Measurements from ENCODE around the gene VSIG4.
"Not testable (repeated sequence)": the region's sequence is repeated elsewhere in the genome, so short reads cannot be mapped to it uniquely, and the experiment has no call there.

Gene VSIG4

DNA sequence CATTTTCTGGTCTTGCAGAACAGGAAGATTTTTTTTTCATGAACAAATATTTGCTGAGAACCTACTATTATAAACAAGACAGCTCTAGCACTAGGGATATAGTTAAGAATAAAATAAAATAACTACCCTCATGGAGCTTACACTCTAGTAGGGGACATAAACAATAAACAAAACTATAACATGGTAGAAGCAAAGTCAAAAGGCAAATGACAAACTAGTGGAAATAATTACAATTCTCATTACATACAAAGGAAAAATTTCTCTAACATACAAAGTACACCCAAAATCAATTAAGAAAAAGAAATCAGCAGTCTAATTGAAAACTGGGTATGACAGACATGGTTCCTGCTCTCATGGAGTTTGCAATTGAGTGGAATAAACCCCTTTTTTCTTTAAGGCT lies 32.0 kb downstream of the VSIG4 start:
- no peak for DNase-seq

DNA sequence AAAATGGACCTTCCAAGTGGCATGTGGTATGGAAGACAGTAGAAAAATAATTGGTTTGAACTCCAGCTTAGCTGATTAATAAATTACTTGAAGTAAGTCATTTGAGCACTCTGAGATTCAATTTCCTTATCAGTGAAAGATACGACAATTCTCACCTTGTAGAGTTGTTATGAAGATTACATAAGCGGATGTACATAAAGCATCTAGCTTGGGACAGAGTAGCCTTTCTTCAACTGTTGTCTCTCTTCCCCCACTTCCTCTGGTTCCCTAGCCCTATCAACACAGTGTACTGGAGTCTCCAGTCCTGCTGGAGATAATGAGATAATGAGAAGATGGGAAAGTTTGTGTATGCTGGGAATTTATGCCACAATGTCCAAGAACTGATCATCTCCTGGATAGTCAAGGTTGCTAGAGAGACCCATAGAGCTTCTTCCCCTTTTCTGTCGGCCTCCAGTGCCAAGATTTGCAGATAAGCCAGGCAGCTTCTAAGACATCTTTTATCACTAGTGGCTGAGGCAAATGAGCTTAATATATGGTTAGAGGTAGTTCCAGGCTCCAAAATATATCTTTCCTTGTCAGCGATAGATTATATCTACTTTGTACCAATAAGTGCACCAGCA lies 33.9 kb downstream of the VSIG4 start:
- no peak for DNase-seq

DNA sequence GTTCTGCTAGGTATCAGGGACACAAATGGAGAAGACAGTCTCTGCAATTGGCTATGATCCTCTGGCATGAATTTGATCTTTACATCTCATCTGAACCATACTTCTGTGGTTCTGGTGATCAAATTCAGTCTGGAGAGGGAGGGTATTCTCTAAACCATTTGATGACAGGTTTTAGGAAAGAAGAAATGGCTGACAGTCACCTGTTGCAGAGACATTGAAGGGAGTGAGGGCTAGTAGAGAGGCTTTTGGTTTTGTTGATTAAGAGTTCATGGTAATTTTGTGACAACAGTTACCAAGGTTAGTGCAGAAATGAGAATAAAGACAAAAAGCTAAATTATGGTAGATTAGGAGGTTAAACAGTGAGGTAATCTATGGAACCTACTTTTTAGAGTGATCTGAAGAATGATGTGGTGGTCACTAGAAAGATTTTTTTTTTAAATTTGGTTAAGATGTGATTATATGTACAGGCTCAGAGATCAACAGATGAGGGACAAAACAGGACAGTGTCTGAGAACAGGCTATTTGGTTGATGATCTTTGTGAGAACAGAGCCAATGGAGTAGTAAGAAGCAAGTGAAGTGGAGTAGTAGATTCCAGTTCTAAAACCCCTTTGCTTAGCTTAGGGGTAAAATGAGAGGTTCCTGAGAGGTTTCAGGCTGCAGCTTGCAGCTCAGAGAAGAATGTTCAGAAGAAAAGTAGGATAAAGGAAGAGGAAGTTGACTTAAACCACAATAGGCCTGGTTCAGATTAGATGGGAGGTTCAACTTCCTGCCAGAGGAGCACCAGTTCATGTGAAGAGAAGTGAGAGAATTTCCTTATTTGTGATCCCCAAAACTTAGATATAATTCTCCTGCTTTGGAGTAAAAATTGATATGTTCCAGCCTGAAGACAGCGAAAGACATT lies 34.7 kb downstream of the VSIG4 start:
- no peak for DNase-seq

DNA sequence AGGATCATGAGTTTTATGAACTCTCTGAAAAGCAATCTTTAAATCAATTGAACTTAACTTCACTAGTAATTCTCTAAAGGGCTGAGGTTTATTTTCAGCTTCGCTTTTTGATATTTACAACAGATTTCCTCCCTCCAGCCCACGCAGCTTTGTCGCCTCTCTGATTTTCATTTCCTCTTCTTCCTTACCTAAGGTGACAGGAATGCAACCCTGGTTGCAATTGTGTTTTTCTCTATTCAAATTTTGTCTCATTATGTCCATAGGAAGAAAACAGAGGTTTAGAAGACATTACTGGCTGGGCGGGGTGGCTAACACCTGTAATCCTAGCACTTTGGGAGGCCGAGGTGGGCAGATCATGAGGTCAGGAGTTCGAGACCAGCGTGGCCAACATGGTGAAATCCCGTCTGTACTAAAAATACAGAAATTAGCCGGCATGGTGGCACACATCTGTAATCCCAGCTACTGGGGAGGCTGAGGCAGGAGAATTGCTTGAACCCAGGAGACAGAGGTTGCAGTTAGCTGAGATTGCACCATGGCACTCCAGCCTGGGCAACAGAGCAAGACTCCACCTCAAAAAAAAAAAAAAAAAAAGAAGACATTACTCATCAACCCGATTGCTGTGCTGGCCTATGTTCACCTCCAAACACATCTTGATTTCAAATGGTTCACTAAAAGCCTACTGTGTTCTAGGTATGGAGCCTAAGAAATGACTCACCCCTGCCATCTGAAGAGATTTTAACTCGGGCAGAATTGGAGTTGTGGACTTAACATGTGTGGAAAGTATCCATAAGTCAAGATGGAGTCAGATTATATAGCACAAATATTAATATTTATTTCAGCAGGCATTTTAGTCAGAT lies 36.8 kb downstream of the VSIG4 start:
- no peak for DNase-seq

DNA sequence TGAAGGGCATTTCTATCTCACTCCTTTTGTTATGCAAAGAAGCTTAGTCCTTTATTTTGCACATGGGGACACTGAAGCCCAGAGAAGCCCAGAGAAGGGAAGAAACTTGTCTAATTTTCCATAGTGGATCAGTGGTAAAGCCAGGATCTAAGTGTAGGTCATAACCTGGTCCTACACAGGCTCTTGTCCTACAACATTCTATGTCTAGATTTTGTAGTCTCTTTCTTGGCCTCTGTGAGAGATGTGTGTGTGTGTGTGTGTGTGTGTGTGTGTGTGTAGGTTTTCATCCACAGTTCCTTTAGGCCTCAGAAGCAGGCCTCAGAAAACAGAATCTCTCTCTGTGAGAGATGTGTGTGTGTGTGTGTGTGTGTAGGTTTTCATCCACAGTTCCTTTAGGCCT lies 38.3 kb downstream of the VSIG4 start:
- no peak for DNase-seq

DNA sequence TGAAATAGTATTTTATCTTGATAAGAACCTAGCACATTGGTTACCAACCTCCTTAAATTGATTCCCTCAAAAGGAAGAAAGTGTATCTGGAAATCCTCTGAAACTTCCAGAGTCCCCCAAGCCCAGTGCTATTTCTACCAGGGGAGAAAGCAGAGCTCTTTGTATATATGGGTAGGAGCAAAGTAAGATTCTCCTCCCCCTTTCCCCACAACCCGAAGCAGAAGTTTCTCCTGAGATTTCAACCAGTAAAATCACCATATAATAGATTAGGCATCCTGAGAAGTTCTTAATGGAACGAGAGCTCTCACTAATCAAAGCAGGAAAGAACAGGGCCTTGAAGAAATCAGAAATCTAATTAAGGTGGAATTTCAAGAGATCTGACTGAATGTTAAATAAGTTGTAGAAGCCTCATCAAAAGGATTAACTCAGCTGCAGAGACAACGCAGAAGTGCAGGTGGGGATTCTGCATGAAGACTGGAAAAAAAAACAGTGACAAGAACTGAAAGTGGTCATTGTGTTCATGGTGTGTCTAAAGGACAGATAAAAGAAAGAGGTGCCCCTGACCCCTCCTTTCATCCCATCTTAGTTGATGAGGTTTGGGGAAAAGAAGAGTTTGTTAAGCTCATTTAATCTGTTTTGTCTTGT lies 39.1 kb downstream of the VSIG4 start:
- no peak for DNase-seq

DNA sequence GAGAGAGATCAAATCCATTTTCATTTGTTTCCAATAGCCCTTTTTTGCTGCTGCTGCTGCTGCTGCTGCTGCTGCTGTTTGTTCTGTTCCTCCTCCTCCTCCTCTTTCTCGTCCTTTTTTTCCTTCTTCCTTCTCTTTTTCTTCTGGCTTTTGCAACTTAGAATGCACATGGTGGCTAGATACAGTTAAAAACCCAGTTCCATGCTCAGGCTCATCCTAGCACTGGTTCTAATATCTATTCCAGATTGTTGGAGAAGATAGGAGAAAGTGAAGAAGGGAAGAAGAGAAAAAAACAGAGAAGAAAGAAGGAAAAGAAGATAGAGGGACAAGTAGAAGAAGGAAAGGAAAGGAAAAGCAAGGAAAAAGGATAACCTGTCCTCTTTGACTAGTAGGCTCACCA lies 39.7 kb downstream of the VSIG4 start:
- DNase-seq, result no peak

DNA sequence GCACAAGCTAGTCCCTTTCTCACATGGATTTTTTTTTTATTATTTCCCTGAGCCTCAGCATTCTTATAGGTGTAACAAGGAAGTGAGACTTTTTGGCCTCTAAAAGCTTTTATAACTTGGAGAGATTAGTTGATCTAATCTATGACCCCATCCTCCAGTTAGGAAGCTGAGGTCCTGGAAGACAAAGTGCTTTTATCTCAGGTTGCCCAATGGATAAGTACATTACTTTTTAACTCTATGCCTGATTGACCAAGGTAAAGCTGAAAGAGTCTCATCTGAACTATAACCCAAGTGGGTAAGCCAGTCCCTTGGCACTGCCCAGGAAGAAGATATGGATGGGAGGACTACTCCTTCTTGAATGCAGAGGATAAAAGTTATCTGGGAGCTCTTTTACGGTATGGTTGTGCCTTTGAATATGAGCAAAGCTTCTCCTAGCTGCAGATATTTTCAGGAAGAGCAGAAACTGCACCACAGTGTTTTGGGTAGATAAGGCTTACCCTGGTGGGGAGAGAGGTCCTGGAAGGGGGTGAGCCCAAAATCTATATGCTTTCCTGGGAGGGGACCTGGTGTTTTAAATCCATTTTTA lies 40.2 kb downstream of the VSIG4 start:
- DNase-seq, result no peak

DNA sequence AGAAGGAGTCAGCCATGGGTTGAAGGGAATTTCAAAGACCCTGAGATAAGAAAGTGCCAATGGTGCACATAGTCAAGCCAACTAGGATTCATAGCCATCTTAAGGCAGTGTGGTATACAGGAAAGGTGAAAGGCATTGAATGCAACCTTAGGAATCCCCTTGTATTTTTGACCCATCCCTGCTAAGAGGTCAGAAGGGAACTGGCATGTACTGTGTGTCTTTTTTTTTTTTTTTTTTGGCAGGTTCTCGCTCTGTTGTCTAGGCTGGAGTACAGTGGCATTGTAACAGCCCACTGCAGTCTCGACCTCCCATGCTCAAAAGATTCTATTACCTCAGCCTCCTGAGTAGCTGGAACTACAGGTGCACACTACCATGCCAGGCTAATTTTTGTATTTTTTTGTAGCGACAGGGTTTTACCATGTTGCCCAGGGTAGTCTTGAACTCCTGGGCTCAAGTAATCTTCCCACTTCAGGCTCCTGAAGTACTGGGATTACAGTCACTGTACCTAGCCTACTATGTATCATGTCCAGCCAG lies 40.8 kb downstream of the VSIG4 start:
- no peak for DNase-seq

DNA sequence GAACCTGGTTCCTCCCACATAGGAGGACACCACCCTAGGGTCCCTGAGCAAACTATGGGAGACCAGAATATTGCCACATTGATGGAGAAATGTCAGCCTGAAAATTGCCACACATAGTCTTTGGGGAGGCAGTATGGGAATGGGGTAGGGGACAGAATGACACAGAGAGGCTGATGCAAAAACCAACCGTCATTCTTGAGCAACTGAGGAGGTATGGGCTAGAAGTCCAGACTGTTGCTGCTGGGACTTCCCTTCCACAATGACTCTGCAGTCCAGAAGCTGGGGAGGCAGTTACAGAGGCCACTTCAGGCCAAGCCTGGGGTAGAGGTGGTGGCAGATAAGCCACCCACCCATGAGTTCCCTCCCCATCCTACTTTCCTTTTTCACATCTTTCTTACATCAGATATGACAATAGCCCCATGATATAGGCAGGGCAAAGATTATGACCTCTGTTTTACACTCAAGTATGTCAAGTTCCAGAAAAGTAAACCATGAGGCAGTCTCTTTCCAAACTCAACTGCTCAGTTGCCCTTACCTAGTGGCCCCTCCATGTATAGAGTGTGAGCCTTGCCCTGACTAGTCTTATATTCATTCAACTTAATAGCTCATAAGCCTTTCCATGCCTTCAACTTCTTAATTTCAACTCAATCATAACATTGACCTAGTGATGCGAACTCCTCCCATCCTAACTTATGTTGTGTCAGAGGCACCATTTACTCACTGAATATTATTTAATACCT lies 41.7 kb downstream of the VSIG4 start:
- DNase-seq, result no peak

DNA sequence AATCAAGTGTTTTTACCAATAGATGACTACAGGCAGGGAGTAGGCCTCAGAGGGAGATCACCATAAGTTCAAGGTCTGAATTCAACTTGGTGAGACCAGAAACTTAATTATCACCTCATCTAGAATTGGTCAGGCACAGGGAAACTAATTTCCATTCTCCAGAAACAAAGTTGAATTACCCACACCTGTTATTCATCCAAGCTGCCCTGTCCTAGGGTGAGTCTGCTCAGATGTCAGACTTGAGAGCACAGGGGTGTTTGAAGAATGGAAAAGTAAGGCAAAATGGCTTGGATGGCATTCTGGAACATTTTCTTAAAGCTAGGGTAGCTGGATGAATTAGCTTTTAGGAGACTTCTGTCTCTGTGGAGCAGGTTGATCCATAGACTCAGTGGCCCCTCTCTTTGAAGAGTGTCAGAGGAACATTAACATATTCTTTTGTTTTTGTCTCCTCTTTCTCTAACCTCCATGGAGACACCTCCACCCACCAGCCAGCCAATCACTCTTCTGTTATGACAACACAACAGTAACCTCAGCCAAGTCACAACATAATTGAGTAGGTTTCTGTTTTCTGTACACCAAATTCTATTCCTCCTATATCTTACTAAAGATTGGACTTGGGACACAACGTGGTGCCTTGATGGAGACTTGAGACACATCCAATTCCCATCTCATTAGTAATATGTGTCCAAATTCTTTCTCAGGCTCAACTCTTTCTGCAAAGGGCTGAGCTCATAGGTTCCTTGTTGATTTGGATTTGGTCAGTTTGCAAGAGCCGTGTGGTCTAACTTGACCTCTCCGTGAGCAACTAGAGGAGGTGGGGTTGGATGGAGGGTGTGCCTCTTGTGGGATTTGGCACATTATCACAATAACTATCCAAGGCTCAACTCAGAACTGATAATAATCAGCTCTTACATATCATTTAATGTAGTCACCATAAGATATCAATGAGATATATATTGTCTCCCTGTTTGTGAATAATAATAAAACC lies 45.1 kb downstream of the VSIG4 start:
- DNase-seq, result no peak

DNA sequence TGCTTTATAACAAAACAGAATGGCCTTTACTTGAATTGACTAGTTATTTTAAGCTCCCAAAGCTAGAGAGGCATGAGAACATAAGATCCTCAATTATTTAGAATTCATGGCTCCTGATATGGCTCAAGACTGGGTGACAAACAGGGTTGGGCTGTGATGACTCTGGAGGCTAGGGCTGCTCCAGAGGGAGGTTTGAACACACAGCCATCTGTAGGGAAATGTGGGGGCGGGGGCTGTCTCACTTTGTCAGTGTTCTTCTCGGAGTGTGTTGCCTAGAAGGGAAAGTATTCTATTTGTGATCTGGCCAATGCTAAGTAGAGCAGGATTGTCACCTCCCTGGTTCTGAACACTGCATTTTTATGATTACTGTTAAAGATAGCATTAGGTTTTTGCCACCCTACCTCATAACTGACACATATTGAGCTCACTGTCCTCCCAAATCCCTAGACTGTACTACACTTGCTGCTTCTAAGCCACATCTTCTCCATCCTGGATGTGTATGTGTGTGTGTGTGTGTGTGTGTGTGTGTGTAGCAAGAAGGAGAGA lies 45.9 kb downstream of the VSIG4 start:
- DNase-seq, result no peak

DNA sequence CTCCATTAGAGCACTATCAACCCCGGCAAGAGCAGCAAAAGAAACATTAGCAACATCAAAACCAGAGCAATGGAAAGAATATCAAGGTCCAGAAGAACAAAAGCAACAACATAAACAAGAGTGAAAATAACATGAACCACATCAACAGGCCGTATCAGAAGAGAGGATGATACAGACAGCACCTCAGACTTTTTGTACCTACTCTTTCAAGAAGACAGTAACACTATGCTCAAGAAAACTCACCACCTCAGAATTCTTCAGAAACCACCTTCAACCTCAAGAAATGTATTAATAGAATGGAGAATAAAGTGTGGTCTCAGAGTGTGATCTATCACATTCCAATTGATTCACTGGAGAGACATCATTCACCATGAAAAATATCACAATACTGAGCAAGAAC lies 46.5 kb downstream of the VSIG4 start:
- no peak for DNase-seq

DNA sequence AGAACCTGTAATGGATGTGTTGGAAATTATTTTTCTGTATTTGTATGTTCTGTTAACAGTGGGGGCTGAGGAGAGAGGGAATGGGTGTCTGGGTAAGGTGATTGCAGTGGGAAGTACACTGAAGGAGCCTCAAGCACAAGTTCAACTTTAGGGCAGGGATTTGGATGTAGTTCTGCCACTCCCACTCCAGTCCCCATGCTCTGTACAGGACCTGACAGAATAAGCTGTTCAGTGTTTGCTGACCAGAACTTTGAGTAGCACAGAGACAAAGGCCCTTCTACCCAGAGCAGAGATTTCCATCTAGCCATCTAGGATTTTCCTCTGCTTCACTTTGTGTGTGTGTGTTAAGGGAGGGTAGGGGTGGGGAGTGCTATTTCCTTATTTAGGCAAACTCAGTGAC lies 49.2 kb downstream of the VSIG4 start:
- no peak for DNase-seq

DNA sequence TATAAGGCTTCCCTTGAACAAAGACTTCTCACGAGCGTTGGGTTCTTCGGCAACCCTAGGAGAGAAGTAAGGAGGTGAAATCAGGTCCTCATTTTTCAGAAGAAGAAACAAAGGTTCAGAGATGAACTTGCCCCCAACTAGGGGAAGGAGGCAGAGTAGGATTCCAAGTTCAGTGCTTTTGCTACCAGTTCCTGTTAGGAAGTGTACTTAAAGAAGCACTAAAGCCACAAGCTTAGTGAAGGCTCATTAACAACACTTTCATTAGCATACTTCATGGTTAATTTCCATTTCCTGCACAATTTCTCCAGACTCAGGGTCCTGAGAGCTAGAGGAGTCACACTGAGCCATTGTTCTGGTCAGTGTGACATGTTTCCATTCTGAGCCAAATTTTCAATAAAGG lies 52.1 kb downstream of the VSIG4 start:
- DNase-seq, result no peak

DNA sequence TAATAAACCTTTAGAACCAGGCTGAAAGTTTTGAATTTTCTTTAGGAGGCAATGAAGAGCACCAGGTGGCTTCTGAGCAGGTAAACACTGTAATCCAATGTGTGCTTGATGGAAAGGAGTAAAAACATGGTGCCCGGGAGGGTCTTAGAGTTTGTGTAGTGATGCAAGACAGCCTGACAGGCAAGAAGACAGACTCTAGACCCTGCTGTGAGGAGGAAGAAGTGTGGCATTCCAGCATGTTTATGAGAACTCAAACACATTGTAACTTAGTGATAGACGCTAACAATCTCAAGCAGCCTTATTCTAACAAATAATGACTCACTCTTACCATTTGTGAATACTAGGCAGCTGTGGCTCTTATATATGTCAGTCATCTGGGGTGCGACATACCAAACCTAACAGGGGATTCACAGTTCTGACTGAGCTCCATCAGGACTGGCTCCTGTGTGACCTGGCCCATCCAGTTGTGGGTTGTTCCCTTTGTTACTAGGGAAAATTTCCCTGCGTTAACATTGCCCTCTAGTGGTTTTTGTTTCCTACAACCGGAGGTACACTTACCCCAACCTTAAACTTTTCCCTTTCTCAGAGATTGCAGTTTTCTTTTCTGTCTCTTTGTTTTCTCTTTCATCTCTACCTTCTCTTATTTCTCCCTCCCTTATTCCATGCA lies 53.8 kb downstream of the VSIG4 start:
- peak; percentile 74 for DNase-seq

DNA sequence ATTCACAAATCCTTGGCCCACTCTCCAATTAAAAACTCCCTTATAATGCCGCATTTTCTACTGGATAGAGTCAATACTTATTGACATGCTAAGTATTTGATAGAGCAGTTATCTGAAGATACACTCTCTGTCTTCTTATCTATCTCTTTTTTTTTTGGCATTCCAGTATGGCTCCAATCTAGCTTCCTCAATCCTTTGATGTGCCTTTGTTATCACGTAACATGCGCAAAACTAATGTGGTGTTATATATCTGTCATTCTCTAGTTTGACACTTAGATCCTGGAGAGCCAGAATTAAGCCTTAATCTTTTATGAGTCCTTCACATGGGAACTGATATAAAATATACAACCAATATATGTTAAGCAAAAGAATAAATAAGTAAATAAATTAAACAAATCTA lies 54.7 kb downstream of the VSIG4 start:
- no peak for DNase-seq

DNA sequence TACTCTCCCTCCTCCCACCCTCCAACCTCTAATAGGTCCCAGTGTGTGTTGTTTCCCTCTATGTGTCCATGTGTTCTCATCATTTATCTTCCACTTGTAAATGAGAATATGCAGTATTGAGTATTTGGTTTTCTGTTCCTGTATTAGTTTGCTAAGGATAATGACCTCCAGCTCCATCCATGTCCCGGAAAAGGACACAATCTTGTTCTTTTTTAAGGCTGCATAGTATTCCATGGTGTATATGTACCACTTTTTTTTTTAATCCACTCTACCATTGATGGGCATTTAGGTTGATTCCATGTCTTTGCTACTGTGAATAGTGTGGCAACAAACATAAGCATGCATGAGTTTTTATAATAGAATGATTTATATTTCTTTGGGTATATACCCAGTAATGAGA lies 62.7 kb downstream of the VSIG4 start:
- not testable (repeated sequence) for DNase-seq

DNA sequence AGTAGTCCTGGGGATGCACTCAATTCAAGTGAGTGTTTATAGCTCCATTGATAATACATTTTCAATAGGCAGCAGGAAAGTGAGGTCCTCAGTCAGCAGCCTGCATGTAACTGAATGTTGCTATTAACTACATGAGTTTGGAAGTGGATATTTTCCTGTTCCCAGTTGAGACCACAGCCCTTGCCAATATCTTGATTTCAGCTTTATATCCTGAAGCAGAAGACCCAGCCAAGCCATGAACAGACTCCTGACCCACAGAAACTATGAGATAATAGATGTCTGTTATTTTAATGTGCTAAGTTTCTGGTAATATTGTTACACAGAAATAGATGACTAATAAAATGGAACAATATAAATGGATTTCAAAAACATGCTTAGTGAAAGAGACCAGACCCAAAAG lies 63.7 kb downstream of the VSIG4 start:
- no peak for DNase-seq

Measured in NCI-H82 (cell line).